Measurements from ENCODE around the gene DHX34.
A peak's percentile ranks its signal among the peaks of the same experiment; 100 is the strongest.

DHX34 gene

DNA sequence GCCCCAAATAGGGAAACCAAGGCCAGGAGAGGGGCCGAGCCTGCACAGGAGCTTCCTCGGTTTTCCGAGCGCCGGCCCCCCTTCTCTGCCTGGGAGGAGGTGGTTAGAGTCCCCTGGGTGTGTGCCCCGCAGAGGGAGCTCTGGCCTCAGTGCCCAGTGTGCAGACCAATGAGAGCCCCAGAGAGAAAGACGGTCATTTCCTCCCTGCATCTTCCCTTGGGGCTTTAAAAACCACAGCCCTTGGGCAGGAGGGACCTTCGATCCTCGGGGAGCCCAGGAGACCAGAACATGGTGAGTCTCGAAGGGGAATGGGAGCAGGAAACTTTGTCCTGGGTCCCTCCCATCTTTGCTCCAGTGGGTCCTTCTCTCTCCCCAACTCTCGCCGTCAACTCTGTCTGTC is 39.5 kb upstream of the DHX34 start, which contains the start of gene C5AR1:
C5AR1 (plus strand) TSS at position 254 of the 400 bp plus-strand sequence; CDS start at position 289, 35 bp downstream.
- Histone ChIP-seq H3F3A (ENCODE audit: control insufficient read depth, insufficient read depth) (no peaks in the 10 kb centered on the region), H4K20me1 (ENCODE audit: control insufficient read depth, insufficient read depth, low read depth, low read length) (no peaks in the 10 kb centered on the region), H3K4me3 (ENCODE audit: low read length) (no peak within 1 kb of the TSS), H3K79me2 (ENCODE audit: control insufficient read depth, low read length) (no peaks in the 10 kb centered on the region), H3K36me3 (ENCODE audit: control insufficient read depth, low read length) (no peaks in the 10 kb centered on the region), H3K9me3 (ENCODE audit: control insufficient read depth, insufficient read depth, low read length) (no peaks in the 10 kb centered on the region), H3K9me2 (replicated peaks; ENCODE audit: control insufficient read depth, low read length) (no peaks in the 10 kb centered on the region), H3K27ac (ENCODE audit: low read depth, low read length) (no peak within 1 kb of the TSS), H3K4me1 (ENCODE audit: control insufficient read depth, low read length) (peaks cover 19% of the 10 kb centered on the region), H3K4me2 (ENCODE audit: low read length) (peak within 1 kb of the TSS; percentile 26), H3K27me3 (ENCODE audit: control insufficient read depth, low read length) (peaks cover 17% of the 10 kb centered on the region; the same call in 1 of the 2 replicates)
- TF ChIP-seq EZH2phosphoT487 (IDR thresholded peaks at IDR 0.05; ENCODE audit: borderline replicate concordance, low read length), result no peak
- TF ChIP-seq, protein P1, sequence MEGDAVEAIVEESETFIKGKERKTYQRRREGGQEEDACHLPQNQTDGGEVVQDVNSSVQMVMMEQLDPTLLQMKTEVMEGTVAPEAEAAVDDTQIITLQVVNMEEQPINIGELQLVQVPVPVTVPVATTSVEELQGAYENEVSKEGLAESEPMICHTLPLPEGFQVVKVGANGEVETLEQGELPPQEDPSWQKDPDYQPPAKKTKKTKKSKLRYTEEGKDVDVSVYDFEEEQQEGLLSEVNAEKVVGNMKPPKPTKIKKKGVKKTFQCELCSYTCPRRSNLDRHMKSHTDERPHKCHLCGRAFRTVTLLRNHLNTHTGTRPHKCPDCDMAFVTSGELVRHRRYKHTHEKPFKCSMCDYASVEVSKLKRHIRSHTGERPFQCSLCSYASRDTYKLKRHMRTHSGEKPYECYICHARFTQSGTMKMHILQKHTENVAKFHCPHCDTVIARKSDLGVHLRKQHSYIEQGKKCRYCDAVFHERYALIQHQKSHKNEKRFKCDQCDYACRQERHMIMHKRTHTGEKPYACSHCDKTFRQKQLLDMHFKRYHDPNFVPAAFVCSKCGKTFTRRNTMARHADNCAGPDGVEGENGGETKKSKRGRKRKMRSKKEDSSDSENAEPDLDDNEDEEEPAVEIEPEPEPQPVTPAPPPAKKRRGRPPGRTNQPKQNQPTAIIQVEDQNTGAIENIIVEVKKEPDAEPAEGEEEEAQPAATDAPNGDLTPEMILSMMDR (IDR thresholded peaks at IDR 0.05; ENCODE audit: low read depth, low read length, poor library complexity, severe bottlenecking), result no peak

- H3K4me3 ChIP-seq (ENCODE audit: low read length), result no peak overlapping the region
- H3K9me3 ChIP-seq (ENCODE audit: control insufficient read depth, insufficient read depth, low read length), result no peaks in the 10 kb centered on the region
- peaks cover 20% of the 10 kb centered on the region for H3K27me3 ChIP-seq (ENCODE audit: control insufficient read depth, low read length)
- H3F3A ChIP-seq (ENCODE audit: control insufficient read depth, insufficient read depth), result no peaks in the 10 kb centered on the region
- H3K27ac ChIP-seq (ENCODE audit: low read depth, low read length), result no peak overlapping the region
- H4K20me1 ChIP-seq (ENCODE audit: control insufficient read depth, insufficient read depth, low read depth, low read length), result no peaks in the 10 kb centered on the region
- TF ChIP-seq EZH2phosphoT487 (IDR thresholded peaks at IDR 0.05; ENCODE audit: borderline replicate concordance, low read length), result no peak
- TF ChIP-seq, protein P1 (IDR thresholded peaks at IDR 0.05; ENCODE audit: low read depth, low read length, poor library complexity, severe bottlenecking), result no peak
- H3K4me2 ChIP-seq (ENCODE audit: low read length), result no peak overlapping the region
- peaks cover 15% of the 10 kb centered on the region for H3K4me1 ChIP-seq (ENCODE audit: control insufficient read depth, low read length)
- H3K9me2 ChIP-seq (replicated peaks; ENCODE audit: control insufficient read depth, low read length), result no peaks in the 10 kb centered on the region
- H3K79me2 ChIP-seq (ENCODE audit: control insufficient read depth, low read length), result no peaks in the 10 kb centered on the region
- no peaks in the 10 kb centered on the region for H3K36me3 ChIP-seq (ENCODE audit: control insufficient read depth, low read length)
Measured at GRCh38 chr19:47310323-47310722, 38.8 kb upstream of the DHX34 start.

DNA sequence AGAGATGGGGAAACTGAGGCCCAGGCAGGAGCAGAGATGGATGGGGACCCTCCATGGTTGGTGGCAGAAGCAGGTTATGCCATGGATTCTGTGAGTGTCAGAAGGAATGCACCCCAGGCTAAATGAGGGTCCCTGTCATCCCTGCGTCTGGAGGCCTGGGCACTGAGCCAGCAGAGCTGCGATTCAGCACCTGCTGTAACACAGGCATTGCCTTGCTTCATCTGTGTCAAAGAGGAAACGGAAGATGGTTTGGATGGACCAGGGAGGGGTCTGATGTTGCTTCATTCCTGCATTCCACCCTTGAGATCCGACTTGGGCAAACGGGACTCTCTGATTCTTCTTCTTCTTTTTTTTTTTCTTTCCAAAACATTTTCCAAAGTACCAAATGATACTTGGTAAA is 38.3 kb upstream of the DHX34 start:
- Histone ChIP-seq H3K4me2 (ENCODE audit: low read length) (no peak overlapping the region), H3K9me3 (ENCODE audit: control insufficient read depth, insufficient read depth, low read length) (no peaks in the 10 kb centered on the region), H3K27ac (ENCODE audit: low read depth, low read length) (no peak overlapping the region), H3K36me3 (ENCODE audit: control insufficient read depth, low read length) (no peaks in the 10 kb centered on the region), H3F3A (ENCODE audit: control insufficient read depth, insufficient read depth) (no peaks in the 10 kb centered on the region), H3K9me2 (replicated peaks; ENCODE audit: control insufficient read depth, low read length) (no peaks in the 10 kb centered on the region), H3K27me3 (ENCODE audit: control insufficient read depth, low read length) (peaks cover 21% of the 10 kb centered on the region), H3K4me1 (ENCODE audit: control insufficient read depth, low read length) (peaks cover 12% of the 10 kb centered on the region), H3K4me3 (ENCODE audit: low read length) (no peak overlapping the region), H4K20me1 (ENCODE audit: control insufficient read depth, insufficient read depth, low read depth, low read length) (no peaks in the 10 kb centered on the region), H3K79me2 (ENCODE audit: control insufficient read depth, low read length) (no peaks in the 10 kb centered on the region)
- TF ChIP-seq, protein P1 (IDR thresholded peaks at IDR 0.05; ENCODE audit: low read depth, low read length, poor library complexity, severe bottlenecking), result no peak
- no peak for TF ChIP-seq EZH2phosphoT487 (IDR thresholded peaks at IDR 0.05; ENCODE audit: borderline replicate concordance, low read length)
